ENCODE results near the gene PTX3.

GRCh38 chr3:157407769-157408168 lies 28.9 kb upstream of the PTX3 start:
- TF ChIP-seq CTCF (conservative IDR thresholded peaks at IDR 0.05; ENCODE audit: low read depth, low read length), result no peak
- no peak for TF ChIP-seq EZH2 (IDR thresholded peaks at IDR 0.05; ENCODE audit: low read length, unreplicated experiment)
